Activated CD4-positive, alpha-beta T cell treated with anti-CD3 and anti-CD28 coated beads, Interleukin-2, amount 50 U/mL, for 16 hours (primary cell): Measurements from ENCODE around the gene ACOT8.
A peak's percentile ranks its signal among the peaks of the same experiment; 100 is the strongest.
"Not testable (repeated sequence)": the region's sequence is repeated elsewhere in the genome, so short reads cannot be mapped to it uniquely, and the experiment has no call there.

Experiments used
- DNase-seq: peaks from one replicate; pipeline ENCODE4 v3.0.0-alpha.2; 2020

ACOT8 gene

GRCh38 chr20:45857114-45857881 lies at the start of gene ACOT8, which contains the start of gene ZSWIM3:
TSS of gene ACOT8 (minus strand) at chr20:45857392. CDS start at chr20:45857315, 77 bp downstream.
TSS of gene ZSWIM3 (plus strand) at chr20:45857614. CDS start at chr20:45857826, 212 bp downstream.
- peak; percentile 100 for DNase-seq

GRCh38 chr20:45905505-45906079 lies 48.4 kb upstream of the ACOT8 start:
- no peak for DNase-seq

- no peak for DNase-seq
Observed at GRCh38 chr20:45904583-45905504, 47.7 kb upstream of the ACOT8 start.

GRCh38 chr20:45902199-45902701 lies 45.1 kb upstream of the ACOT8 start:
- DNase-seq, result no peak

- not testable (repeated sequence) for DNase-seq
Observed at GRCh38 chr20:45901332-45901731, 44.1 kb upstream of the ACOT8 start.

GRCh38 chr20:45899046-45899835 lies 42.0 kb upstream of the ACOT8 start:
- no peak for DNase-seq

GRCh38 chr20:45898285-45898684 lies 41.1 kb upstream of the ACOT8 start:
- DNase-seq, result no peak

- DNase-seq, result no peak
Observed at GRCh38 chr20:45897692-45898091, 40.5 kb upstream of the ACOT8 start.

- no peak for DNase-seq
Observed at GRCh38 chr20:45897289-45897688, 40.1 kb upstream of the ACOT8 start.

GRCh38 chr20:45896641-45897161 lies 39.5 kb upstream of the ACOT8 start:
- no peak for DNase-seq

GRCh38 chr20:45894797-45895196 lies 37.6 kb upstream of the ACOT8 start:
- no peak for DNase-seq

GRCh38 chr20:45893831-45894230 lies 36.6 kb upstream of the ACOT8 start:
- no peak for DNase-seq

- DNase-seq, result peak; percentile 43
Observed at GRCh38 chr20:45892828-45893500, 35.8 kb upstream of the ACOT8 start.

- DNase-seq, result no peak
Observed at GRCh38 chr20:45892049-45892825, 35.0 kb upstream of the ACOT8 start.

GRCh38 chr20:45890985-45891983 lies 34.1 kb upstream of the ACOT8 start, which contains the start of the genes CTSA and NEURL2:
TSS of gene CTSA (plus strand) at chr20:45891335. CDS start at chr20:45891569, 234 bp downstream.
TSS of gene NEURL2 (minus strand) at chr20:45891208. CDS start at chr20:45890991, 217 bp downstream.
- peak; percentile 87 for DNase-seq

GRCh38 chr20:45890077-45890984 lies 33.1 kb upstream of the ACOT8 start:
- peak; percentile 26 for DNase-seq

GRCh38 chr20:45888681-45889080 lies 31.5 kb upstream of the ACOT8 start:
- DNase-seq, result no peak

GRCh38 chr20:45887346-45887715 lies 30.1 kb upstream of the ACOT8 start, which contains the start of gene SPATA25:
TSS of gene SPATA25 (minus strand) at chr20:45887622. CDS start at chr20:45887590, 32 bp downstream.
- no peak for DNase-seq
